GM12801 (cell line): ENCODE results near the gene RASGEF1C.

Experiments used
- TF ChIP-seq, protein P1 (sequence below): IDR thresholded peaks from one replicate; pipeline ENCODE4 v1.5.1; 2011; ENCODE audit warnings: control low read depth; ENCODE audit not compliant: insufficient read length; ENCODE audit errors: extremely low read depth

Gene RASGEF1C

DNA sequence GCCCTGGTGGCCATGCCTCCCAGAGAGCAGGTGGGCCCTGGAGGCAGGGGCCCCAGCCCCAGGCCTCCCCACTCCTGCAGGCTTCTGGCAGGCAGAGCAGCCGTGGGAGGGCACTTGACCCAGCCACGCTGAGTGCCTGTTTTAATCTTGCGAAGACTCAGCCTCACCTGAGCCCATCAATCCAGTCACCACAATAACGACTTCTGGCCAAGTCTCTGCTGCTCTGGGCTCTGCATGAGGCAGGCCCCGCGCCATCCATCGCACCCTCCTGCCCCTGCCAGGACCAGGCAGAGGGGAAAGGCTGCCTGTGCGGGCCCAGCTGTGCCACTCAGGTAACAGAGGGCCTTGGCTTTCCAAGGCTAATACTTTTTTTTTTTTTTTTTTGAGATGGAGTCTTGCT, 32.8 kb downstream of the RASGEF1C start:
- TF ChIP-seq, protein P1, sequence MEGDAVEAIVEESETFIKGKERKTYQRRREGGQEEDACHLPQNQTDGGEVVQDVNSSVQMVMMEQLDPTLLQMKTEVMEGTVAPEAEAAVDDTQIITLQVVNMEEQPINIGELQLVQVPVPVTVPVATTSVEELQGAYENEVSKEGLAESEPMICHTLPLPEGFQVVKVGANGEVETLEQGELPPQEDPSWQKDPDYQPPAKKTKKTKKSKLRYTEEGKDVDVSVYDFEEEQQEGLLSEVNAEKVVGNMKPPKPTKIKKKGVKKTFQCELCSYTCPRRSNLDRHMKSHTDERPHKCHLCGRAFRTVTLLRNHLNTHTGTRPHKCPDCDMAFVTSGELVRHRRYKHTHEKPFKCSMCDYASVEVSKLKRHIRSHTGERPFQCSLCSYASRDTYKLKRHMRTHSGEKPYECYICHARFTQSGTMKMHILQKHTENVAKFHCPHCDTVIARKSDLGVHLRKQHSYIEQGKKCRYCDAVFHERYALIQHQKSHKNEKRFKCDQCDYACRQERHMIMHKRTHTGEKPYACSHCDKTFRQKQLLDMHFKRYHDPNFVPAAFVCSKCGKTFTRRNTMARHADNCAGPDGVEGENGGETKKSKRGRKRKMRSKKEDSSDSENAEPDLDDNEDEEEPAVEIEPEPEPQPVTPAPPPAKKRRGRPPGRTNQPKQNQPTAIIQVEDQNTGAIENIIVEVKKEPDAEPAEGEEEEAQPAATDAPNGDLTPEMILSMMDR = no peak

DNA sequence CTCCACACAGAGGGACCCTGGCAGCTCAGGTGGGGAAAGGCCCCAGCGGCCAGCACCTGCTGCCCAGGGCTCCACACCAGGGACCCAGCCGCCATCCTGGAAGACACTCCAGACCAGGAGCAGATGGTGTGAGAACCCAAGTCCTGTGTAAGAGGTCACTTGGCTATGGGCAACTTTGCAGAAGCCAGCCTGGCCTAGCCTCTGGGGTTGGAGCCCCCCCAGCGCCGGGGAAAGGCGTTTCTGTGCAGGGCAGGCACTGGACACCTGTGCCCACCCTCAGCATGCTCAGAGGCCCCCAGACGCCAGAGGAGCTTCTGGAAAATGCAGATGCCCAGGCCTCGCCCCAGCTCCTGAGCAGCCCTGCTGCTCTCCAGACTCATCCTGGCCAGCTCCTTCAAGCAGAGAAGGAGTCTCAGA, 34.0 kb downstream of the RASGEF1C start:
- TF ChIP-seq, protein P1 = no peak

DNA sequence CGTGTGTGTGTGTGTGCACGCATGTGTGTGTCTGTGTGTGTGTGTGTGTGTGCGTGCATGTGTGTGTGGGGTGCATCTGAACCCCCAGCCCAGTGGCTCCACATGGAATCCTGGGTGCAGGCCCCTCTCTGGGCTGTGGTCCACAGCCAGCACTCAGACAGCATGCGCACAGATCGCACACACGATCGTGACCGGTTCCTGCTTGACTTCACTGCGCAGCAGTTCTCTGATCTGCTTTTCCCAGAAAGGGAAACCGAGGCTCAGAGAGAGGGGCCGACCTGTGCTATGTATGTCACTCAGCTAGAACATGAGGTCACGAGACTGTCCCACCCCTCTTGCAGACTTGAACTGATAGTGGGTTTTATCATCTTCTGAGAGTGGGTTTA, 34.4 kb downstream of the RASGEF1C start:
- TF ChIP-seq, protein P1 = no peak

DNA sequence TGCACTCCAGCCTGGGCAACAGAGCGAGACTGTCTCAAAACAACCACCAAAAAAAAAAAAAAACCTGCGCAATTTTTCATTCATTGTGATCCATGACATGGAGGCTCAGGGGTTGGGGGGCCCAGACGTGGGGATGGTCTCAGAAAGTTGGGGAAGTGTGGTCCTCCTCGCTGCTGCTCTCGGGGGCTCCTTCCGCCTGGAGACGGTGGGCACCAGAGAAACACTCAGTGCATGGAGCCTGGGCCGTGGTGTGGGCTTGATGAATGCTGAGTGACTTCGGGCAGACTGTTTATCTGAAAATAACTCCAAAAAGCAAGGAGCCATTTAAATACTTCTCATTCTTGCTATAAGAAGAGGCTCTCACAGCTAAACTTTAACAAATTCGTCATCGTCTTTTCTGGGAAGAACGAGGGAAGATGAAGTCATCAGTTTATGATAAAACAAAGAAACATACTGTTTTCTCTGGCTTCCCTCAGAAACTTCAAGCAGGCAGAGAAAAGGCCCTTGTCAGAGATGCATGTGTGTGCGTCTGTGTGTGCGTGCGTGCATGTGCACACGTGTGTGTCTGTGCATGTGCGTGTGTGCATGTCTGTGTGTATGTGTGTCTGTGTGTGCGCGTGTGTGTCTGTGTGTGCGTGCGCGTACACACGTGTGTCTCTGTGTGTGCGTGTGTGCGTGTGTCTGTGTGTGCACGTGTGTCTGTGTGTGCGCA, 35.0 kb downstream of the RASGEF1C start:
- TF ChIP-seq, protein P1 = no peak

DNA sequence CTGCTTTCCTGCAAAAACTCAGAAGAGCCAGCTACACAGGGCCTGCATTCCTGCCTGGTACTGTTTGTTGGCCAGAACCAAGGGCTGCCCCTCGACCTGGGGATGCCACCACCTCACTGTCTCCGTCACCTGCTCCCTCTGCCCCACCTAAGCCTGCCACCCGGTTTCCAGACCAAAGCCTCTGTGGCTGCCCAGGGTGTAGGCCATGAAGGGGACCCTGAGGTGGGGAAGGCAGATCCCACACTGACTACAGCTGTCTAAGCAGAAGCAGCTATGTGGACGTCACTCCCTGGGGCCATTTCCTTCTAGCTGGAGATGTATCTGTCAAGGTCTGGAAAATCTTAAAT, 35.8 kb downstream of the RASGEF1C start:
- TF ChIP-seq, protein P1 = no peak

DNA sequence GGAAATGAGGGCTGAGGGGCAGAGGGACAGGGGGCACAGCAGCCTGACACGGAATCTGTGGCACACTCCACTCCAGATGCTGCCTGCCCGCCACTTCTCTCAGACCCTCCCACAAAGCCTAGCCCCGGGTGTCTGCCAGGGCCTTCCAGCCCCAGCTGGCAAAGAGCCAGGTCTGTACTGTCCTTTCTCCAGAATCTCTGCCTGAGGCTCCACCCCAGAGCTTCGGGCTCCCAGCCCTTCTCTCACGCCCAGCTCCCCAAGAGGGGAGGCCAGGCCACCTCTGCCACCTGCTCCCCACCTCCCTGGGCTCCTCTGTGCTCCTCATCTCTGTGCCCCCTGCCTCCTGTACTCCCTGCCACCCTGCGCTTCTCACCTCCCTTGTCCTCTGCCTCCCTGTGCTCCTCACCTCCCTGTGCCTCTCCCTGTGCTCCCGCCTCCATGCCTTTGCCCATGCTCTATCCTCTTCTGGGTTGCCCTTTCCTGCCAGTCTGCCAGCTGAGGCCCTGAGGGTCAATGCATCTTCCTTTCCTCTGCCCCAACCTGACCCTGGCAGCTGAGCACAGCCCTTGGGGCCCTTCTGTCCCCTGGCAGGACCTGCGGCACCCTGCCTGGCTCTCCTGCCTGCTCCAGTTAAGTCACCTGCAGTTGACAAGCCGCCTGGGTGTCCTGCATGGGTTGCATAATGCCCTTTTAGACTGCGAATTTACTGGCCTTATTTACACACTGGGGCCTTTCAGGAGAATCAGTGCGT, 36.4 kb downstream of the RASGEF1C start:
- TF ChIP-seq, protein P1 = no peak

DNA sequence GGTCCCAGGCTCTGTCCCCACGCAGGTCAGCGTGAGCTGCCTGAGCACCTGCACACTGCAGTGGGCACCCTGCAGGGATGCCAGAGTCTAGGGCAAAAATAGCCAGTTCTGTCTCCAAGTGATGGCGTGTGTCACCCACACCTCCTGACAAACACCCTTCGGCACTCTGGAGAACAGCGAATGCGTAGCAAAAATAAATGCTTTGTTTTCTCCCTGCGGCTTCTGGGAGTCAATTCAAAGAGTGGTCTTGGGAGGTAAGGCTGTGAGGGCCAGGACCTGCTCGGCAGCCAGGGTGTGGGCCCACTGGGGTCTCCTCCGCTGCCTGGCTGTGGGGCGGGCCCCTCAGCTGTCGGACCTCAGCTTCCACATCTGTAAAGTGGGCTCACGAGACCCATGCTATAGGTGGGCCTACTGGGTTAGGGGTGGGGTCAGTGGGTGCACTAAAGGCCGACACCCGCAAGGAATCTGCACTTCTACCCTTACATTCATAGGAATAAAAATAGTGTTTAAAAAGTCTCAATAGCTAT, 37.4 kb downstream of the RASGEF1C start:
- TF ChIP-seq, protein P1 = no peak
